HG02970 (cell line): ENCODE data around the gene COL6A3.
"Not testable (repeated sequence)": the region's sequence is repeated elsewhere in the genome, so short reads cannot be mapped to it uniquely, and the experiment has no call there.

ENCODE experiments used
- ATAC-seq: cut with Tn5 transposase; IDR thresholded peaks from one replicate; pipeline ENCODE4 v1.9.1; 2021; ENCODE audit warnings: mild to moderate bottlenecking, moderate library complexity, moderate number of reproducible peaks; ENCODE audit not compliant: unreplicated experiment, low FRiP score

Gene COL6A3

DNA sequence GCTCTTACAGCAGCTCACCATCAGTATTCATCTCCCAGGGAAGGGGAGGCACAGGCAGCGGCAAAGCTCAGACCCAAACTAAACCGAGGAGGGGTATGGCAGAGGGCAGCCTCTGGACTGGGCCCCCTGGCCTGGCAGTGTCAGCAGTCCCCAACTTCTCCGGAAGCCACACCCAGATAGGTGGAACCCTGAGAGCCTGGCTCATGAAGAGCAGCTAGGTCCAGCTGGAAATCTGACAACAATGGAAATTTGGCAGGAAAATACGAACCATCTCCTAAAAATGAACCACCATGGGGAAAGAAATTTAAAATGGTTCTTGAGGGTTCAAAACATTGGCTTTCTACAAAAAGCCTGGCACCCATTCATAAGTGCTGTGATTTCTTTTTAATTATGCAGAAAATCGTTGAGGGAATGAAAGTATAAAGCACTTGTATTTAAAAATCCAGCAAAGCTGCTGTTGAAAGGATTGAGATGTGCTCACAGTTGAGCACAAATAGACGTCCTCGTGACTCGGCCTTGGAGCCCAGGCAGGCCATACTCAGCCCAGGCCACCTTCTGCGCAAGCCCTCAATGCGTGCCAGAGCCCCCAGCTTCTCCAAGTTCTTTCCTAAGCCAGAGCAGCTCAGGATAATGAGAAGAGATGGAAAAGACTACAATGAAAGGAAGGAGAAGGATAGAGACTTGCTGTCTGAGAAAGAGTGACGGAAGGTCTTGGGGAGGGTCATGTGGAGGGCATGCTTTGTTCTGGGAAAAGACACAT, 93.0 kb downstream of the COL6A3 start:
- ATAC-seq: no peak

DNA sequence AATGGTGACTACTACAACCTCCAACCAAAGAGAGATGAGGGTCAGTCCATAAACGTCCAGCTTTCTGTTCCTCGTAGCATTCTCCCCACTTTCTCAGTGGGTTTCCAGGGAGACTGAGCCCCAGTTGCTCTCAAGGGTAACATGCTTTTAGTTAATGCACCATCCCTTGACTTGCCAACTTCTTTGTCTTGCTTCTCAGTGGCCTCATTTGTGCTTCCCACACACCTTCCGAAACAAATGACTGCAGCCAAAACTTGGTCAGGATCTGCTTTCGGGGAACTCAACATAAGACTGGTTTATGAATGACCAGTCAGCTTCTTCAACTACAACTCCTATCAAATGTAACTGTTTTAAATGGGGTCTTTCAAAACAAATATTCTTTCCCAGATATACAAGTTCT, 94.1 kb downstream of the COL6A3 start:
- no peak for ATAC-seq

DNA sequence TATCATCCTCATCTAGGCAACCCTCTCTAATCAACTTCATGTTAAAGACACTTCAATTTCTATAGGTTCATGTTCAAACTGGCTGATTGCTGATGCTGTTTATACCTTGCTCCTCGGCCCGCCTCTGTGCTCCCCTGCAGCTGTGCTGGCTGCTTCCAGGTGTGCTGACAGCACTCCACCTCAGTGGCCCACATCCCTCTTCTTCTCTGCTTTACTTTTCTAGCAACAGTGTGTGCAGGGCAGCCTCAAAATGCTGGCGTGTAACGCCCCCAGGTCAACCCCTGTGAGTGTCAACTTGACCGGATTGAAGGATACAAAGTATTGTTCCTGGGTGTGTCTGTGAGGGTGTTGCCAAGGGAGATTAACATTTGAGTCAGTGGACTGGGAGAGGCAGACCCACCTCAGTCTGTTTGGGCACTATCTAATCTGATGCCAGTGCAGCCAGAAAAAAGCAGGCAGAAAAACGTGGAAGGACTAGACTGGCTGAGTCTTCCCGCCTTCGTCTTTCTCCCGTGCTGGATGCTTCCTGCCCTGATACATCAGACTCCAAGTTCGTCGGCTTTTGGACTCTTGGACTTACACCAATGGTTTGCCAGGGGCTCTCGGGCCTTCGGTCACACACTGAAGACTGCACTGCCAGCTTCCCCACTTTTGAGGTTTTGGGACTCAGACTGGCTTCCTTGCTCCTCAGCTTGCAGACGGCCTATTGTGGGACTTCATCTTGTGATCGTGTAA, 94.7 kb downstream of the COL6A3 start:
- no peak for ATAC-seq

DNA sequence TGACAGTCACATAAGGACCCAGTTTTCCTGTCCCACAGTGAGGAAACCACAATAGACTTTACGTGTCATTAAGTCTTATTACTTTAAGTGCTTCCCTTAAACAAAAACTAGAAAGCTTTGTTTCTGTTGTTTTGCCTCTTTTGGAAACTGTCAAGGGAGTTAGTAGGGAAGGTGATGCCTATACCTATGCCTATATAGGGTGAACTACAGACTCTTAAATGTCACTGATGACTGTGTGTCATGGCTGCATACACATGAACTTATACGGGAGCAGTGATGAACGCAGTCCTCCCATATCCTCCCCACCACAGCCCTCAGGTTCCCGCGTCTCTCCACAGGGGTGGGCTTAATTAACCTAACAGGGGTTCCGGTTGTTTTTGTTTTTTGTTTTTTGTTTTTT, 97.6 kb downstream of the COL6A3 start:
- ATAC-seq: no peak

DNA sequence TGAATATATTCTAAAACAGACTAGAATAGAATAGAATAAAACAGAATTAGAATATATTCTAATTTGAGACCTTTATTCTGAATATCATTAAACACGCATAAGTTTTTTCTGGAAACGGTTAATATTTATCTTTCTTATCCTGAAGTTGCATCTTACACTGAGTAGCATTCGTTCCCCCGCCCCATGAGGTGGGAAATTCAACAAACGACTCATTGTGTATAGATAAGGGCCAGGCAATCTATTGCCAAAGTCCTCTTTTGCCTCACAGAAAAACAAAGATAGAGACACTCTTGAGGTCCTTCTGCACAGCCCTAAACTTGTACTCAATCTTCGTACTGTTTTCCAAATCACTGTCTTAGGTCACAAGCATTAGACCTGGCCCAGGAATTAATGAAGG, 98.1 kb downstream of the COL6A3 start:
- ATAC-seq: no peak

DNA sequence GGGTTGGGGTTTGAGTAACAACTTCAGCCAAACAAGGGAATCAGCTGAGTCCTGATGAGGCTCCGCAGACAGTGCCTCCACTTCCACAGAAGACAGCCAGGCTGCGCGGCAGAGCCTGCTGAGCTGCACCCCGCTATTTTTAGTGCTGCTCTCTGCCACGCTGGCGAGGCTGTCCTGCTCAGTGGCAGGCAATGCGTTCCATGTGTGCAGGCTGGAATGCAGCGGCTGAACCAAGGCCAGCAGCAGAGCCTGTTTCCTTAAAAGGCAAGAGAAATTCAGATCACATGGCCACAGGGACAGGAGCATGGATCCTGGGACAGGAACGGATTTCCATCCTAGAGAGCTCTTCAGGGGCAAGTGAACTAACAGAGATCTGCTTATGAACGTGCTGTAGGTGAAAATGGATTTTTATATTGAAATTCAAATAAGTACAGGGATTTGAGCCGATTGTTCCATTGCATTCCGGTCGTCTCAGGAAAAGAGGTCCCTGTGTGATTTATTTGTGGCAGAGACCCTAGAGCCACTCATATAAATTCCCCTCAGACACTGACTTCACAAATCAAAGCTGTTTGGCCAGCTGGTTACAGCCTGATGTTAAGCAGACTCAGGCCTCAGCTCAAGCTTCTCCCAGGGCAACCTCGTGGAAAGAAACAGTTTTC, 98.7 kb downstream of the COL6A3 start:
- no peak for ATAC-seq

DNA sequence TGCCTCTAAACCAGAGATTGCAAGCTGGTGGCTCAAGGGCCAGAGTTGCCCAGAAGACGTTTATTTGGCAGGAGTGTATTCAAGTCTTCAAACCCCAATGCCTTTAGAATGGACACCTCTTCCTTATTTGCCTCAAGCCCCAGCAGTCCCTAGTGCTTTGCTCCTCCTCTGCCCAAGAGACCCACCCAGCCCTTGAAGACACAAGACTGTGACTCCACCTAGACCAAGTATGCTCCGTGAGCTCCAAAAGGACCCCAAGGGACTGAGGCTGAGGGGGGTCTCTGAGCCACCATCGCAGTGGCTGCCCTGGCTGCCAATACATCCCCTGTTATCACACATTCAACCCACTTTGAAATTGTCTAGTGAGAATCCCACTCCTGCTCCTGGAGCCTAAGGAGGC, 99.3 kb downstream of the COL6A3 start:
- no peak for ATAC-seq

DNA sequence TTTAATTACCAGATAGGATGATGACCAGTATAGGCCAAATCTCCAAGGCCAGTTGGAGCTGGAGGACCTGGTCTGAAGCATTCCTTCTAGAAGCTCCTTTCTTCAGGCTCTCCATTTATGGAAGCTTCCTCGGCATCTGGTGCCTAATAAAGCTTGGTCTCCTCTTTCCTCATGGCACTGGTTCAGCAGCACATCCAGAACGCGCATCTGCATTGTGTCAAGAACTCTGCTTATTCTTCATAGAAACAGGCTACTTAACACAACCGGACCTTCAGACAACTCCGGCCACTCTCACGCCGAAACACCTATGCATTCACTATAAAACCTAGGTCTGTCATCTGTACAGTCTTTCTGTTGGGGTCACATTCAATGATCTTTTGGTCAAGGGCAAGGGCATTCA, 99.8 kb downstream of the COL6A3 start:
- ATAC-seq: no peak

DNA sequence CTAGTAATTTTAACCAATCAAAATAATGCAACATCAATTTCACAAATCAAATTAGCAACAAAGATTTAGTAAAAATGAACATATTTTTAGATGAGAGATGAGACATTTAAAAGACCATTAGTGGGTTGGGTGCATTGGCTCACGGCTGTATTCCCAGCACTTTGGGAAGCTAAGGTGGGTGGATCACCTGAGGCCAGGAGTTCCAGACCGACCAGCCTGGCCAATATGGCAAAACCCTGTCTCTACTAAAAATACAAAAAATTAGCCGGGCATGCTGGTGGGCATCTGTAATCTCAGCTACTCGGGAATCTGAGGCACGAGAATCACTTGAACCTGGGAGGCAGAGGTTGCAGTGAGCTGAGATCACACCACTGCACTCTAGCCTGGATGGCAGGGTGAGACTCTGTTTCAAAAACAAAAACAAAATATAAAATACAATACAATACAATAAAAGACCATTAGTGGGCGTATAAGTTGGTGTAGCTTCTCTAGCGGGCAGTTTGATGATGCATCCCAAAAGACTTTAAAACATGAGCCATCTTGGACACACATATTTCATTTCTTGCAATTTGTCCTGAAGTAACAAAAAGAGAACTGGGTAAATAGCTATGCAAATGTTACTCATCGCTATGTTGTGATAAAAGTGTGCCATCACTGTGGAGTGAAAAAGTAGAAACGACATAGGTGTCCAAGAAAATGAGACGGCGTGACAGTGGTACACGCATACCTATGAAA, 101.8 kb downstream of the COL6A3 start:
- ATAC-seq: no peak

DNA sequence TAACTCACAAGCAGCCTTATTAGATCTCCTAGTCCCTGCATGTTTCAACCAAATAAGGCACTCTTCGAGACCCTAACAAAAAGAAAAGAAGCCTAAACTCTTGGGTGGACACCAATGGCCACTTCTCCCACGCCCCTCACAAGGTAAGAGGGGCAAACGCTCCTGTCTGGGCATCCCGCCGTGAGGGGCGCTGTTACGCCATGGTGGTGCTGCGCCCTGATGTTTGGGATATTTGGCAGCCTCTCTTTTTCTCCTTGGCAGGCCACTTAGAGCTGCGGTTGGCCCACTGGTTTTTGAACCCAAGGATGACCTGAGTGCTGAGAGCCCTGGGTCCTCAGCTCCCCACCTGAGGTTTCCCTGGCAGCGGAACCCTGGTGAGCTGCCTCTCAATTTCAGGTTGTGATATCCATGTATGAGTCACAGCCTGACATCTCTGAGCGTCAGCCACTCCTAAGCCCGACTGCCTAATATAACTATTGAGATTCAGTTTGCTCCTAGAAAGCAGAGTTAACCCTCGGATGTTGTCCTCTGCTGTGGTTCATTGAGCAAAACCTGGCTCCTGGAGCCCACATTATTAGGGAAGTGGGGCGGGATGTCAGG, 103.3 kb downstream of the COL6A3 start:
- no peak for ATAC-seq

DNA sequence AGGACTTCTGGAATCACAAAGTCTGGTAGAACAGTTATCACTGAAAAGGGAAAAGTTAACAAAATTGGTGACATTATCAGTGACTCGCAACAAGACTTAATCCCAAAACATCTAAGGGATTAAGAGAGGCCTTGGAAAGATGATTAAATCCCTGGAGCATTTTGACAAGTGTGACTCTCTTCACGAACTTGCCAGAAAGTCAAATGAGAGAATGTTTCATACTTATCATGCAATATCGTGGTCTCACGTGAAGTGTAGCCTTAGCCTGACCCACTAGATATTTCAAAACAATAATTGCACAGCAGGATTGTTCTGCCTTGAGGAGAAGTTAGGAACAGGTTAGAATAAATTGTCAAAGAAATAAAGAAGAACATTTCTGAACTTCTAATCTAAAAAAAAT, 104.5 kb downstream of the COL6A3 start:
- ATAC-seq: no peak

DNA sequence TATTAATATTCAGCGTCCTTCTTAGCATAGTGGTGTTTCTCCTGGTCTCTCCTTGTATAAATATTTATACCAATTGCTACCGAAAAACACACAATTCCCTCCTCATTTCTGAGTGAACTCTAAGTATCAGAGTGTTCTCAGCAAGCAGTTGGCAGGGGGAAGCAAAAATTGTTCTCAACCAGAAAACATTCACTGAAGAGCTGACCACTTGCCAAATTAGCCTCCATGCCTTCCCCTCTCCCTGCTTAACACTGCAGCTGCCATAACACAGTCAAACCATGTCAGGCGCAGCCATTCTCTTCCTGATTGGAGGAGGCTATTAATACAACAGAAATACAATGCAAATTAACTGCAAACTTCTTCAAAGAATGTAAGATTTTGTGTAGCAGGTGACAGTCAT, 105.0 kb downstream of the COL6A3 start:
- ATAC-seq: no peak

DNA sequence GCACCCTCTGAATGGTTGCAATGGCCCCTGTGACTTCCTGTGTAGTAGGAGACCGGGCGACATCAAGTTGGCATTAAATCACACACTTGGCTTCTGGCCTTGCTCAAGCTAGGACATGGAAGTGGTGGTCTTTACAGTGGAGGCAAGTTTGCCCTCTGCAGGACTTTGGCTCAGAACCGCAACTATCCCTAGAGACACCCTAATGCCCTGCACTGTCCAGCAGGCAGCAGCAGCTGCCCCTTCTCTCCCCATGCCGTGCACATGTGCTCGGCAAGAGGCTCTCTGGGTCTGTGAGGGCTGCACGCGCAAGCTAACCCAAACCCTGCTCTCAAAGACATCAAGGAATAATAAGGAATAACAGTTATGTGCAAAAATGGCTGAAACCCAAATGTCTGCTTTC, 106.5 kb downstream of the COL6A3 start:
- ATAC-seq: no peak

DNA sequence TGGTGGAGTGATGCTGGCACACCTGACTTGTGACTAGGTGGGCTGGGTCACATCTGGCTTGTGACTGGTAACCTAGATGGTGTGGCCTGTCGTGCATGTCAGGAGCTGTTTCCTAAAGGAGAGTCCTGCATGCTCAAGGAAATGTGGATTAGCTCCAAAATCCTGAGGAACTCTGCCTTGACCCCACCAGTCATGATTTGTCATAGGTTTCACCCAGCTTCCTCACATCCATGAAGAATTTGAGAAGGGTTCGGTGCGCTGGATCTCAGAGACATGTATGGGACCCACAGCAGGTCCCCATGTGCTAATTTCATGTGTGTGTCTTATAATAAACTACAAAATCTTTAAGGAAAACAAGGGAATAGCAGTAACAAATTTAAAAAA, 107.2 kb downstream of the COL6A3 start:
- ATAC-seq: no peak

DNA sequence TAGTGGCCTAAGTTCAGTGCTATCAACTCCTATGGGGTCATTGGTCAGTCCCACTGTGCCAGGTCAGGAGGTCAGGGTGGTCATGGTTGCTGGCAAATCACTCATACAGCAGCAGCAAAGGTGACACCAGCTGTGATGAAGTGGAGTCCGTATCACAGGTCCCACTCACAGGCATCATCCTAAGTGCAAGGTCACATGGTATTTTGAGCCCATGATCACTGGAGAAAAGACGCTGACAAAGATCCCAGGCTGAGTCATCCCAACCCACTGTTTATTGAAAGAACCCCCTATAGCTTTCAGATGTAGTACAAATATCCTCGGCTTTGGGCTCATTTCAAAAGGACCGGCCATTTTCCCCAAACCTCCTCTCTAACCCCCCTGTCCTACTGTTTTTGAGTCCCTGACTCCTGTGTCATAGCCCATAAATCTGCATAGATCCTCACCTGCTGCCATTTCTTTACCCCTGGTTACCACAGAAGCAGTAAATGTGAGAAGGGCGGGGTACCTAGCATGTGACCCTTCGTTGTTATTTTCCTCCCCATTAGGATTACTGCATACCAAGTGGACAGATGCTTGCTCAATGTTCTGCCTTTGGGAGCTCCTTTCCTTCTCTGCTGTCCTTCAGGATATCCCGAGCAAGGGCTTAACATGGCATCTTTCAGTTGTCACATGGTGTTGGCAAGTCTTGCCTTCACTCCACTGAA, 107.7 kb downstream of the COL6A3 start:
- ATAC-seq: no peak

DNA sequence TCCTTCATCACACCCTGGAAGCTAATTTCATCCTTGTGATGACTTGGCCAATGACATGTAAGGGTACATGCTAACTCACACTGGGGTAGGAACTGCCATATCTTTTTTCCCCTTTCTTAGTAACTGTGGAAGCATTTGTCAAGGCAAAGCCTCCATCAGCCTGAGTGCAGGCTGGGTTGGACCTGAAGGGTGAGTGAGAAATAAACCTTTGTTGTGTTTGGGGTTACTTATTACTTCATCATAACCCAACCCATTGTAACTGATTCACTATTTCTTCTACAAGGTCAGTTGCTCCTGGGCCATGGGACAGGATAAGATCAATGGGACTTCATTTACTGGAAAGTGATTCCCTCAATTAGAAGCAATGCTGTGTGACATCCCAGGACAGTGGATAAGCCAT, 108.4 kb downstream of the COL6A3 start:
- no peak for ATAC-seq

DNA sequence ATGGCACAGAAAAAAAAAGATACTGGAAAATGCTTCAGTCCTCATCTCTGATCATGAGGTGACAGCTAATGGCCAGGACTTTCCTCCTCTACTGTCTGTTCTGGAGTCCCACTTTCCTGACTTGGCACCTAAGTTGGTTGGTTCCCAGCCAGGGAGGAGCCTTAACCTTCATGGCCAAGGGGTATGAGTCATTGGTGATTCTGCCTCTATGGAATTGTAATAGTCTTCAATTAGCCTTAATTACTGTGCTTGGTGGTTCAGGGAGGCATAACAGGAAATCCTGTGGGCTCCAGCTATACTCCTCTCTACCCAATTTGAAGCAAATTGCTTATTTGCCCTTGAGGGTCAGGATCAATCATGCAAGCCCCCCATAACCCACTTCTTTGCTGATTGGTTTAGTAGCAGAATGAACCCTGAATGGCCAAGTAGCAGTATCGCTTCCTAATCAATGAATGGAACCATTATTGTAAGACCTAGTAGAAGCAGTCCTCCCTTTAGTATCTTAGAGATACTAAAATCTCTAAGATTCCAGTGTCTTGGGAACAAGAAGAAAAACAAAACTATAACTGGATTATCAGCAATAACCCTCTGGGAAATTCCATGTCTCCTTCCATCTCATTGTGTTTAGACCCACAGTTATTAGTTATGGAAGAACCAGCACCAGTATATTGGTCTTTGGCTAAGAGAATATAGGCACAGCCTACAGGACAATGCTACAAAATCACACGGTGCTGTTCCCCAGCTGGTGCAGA, 109.0 kb downstream of the COL6A3 start:
- ATAC-seq: no peak

DNA sequence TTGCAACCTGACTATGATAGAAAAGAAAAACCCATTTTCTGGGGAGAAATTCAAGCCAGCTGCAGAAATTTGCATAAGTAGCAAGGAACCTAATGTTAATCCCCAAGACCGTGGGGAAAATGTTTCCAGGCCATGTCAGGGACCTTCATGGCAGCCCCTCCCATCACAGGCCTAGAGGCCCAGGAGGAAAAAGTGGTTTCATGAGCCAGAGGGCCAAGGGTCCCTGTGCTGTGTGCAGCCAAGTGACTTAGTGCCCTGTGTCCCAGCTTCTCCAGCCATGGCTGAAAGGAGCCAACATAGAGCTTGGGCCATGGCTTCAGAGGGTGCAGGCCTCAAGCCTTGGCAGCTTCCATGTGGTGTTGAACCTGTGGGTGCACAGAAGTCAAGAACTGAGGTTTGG, 110.7 kb downstream of the COL6A3 start:
- ATAC-seq: not testable (repeated sequence)

DNA sequence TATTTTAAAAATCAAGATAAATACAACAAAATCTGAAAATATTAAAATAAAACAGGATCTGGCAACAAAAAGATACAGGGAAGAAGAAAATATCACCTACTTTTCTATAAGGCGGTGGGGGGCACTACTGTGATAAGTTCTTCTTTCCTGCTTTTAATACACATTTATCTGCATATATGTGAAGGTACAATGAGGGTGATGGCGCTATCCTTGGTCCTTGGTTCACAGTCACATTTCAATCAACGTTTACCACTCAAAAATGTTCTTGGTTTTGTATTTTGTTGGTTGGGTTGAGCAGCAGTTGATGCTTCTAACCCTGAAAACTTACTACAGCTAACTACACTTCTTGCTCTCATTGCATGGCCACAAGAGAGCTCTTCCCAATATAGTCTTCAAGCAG, 112.4 kb downstream of the COL6A3 start:
- no peak for ATAC-seq
